SK-N-SH treated with all-trans-retinoic acid at 6 μM for 48 hours (cell line): Measurements from ENCODE around the gene NTM.
A peak's percentile ranks its signal among the peaks of the same experiment; 100 is the strongest.

ENCODE experiments used
- ATAC-seq: fragments of 200-7000 bp; cut with Tn5 transposase; 3 replicates; pipeline ENCODE4 v1.9.1; 2020; ENCODE audit warnings: mild to moderate bottlenecking, moderate library complexity
- ARNTL ChIP-seq: fragments of 450-650 bp; formaldehyde crosslinking; IDR thresholded peaks from 2 replicates; pipeline ENCODE4 v1.5.0; 2020; ENCODE audit warnings: low read depth, mild to moderate bottlenecking, moderate library complexity, borderline replicate concordance
- BACH2 ChIP-seq: fragments of 250-450 bp; sonication (Bioruptor Pico); IDR thresholded peaks from 2 replicates; pipeline ENCODE4 v1.9.0; 2021; ENCODE audit warnings: mild to moderate bottlenecking, borderline replicate concordance
- CSDC2 ChIP-seq: fragments of 250-450 bp; sonication (Bioruptor Pico); IDR thresholded peaks from 2 replicates; pipeline ENCODE4 v1.5.0; 2020; ENCODE audit warnings: mild to moderate bottlenecking, moderate library complexity
- ESRRG ChIP-seq: fragments of 250-450 bp; sonication (Bioruptor Pico); IDR thresholded peaks from 2 replicates; pipeline ENCODE4 v1.6.1; 2021; ENCODE audit warnings: mild to moderate bottlenecking
- GLIS3 ChIP-seq: fragments of 250-450 bp; sonication (Bioruptor Pico); IDR thresholded peaks from 2 replicates; pipeline ENCODE4 v1.5.0; 2020; ENCODE audit warnings: mild to moderate bottlenecking, moderate library complexity
- ISL1 ChIP-seq: fragments of 250-450 bp; sonication (Bioruptor Pico); IDR thresholded peaks from 2 replicates; pipeline ENCODE4 v2.1.2; 2022; ENCODE audit warnings: mild to moderate bottlenecking, moderate library complexity
- OSR1 ChIP-seq: fragments of 250-450 bp; sonication (Bioruptor Pico); IDR thresholded peaks from 2 replicates; pipeline ENCODE4 v1.8.0; 2022; ENCODE audit warnings: moderate library complexity, mild to moderate bottlenecking, inconsistent platforms
- PPARA ChIP-seq: fragments of 250-450 bp; sonication (Bioruptor Pico); IDR thresholded peaks from 2 replicates; pipeline ENCODE4 v1.5.0; 2020; ENCODE audit warnings: mild to moderate bottlenecking, borderline replicate concordance
- RARB ChIP-seq: fragments of 250-450 bp; sonication (Bioruptor Pico); IDR thresholded peaks from 2 replicates; pipeline ENCODE4 v1.8.0; 2021; ENCODE audit warnings: mild to moderate bottlenecking, moderate library complexity
- SNAI2 ChIP-seq: fragments of 250-450 bp; sonication (Bioruptor Pico); IDR thresholded peaks from 2 replicates; pipeline ENCODE4 v1.5.0; 2020; ENCODE audit warnings: mild to moderate bottlenecking, moderate library complexity
- TCF4 ChIP-seq: fragments of 250-450 bp; sonication (Bioruptor Pico); IDR thresholded peaks from 2 replicates; pipeline ENCODE4 v1.8.0; 2021; ENCODE audit warnings: mild to moderate bottlenecking, moderate library complexity, borderline replicate concordance
- TOX ChIP-seq: fragments of 250-450 bp; sonication (Bioruptor Pico); IDR thresholded peaks from 2 replicates; pipeline ENCODE4 v1.8.0; 2021; ENCODE audit warnings: mild to moderate bottlenecking, moderate library complexity, borderline replicate concordance
- ZC3H10 ChIP-seq: fragments of 250-450 bp; sonication (Bioruptor Pico); IDR thresholded peaks from 2 replicates; pipeline ENCODE4 v1.5.1; 2021; ENCODE audit warnings: mild to moderate bottlenecking, moderate library complexity
- ZFP3 ChIP-seq: fragments of 250-450 bp; sonication (Bioruptor Pico); IDR thresholded peaks from 2 replicates; pipeline ENCODE4 v1.5.0; 2020; ENCODE audit warnings: mild to moderate bottlenecking, moderate library complexity
- ZFP30 ChIP-seq: fragments of 450-650 bp; formaldehyde crosslinking; IDR thresholded peaks from 2 replicates; pipeline ENCODE4 v1.5.0; 2022; ENCODE audit warnings: mild to moderate bottlenecking, moderate library complexity
- ZNF565 ChIP-seq: fragments of 450-650 bp; formaldehyde crosslinking; conservative IDR thresholded peaks from 2 replicates; pipeline ENCODE4 v1.5.0; 2020; ENCODE audit warnings: low read depth, mild to moderate bottlenecking, moderate library complexity
- ZNF70 ChIP-seq: fragments of 450-650 bp; formaldehyde crosslinking; IDR thresholded peaks from 2 replicates; pipeline ENCODE4 v1.5.0; 2020; ENCODE audit warnings: mild to moderate bottlenecking, moderate library complexity
- ZNF8 ChIP-seq: fragments of 450-650 bp; formaldehyde crosslinking; IDR thresholded peaks from 2 replicates; pipeline ENCODE4 v1.5.0; 2020; ENCODE audit warnings: mild to moderate bottlenecking, moderate library complexity
- TF ChIP-seq, protein P1 (sequence below): fragments of 250-450 bp; sonication (Bioruptor Pico); IDR thresholded peaks from 2 replicates; pipeline ENCODE4 v1.8.0; 2021; ENCODE audit warnings: low read depth, mild to moderate bottlenecking, moderate library complexity, borderline replicate concordance
- TF ChIP-seq, protein P2 (sequence below): fragments of 250-450 bp; sonication (Bioruptor Pico); IDR thresholded peaks from 2 replicates; pipeline ENCODE4 v1.5.1; 2020; ENCODE audit warnings: low read depth, mild to moderate bottlenecking, moderate library complexity
- TF ChIP-seq, protein P3 (sequence below): fragments of 250-450 bp; sonication (Bioruptor Pico); IDR thresholded peaks from 2 replicates; pipeline ENCODE4 v1.8.0; 2020; ENCODE audit warnings: mild to moderate bottlenecking, moderate library complexity, borderline replicate concordance

NTM gene

DNA sequence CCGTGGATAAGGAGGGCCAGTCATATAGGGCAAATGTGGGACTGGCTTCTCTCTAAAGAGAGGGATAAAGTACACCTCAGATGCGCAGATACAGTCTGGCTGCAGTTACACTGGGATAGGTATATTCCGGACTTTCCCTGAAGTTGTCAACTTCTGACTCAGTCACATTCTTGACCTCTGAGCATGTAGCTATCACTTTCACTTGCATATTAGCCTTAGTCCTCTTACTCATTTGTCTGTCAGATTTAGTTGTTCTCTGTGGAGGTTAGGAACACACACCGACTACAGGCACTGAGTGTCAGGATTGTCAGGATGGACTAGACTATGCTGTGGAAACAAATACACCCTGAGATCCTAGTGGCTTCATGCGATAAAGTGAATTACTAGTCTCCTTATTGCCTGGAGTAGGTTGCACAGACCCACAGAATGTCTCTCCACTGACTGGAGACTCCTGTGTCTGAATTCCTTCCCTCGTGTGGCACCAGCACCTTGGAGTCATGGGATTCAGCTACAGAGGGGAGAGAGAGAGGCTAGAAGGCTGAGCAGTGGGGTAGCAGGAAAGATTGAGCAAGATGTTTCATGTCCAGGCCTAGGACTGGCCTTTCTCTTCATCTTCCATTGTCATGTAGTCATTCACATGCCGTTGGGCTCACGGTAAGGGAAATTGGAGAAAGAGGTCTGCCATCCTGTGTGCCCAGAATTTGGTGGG is 654.3 kb downstream of the NTM start (continued):
- TF ChIP-seq, protein P1, sequence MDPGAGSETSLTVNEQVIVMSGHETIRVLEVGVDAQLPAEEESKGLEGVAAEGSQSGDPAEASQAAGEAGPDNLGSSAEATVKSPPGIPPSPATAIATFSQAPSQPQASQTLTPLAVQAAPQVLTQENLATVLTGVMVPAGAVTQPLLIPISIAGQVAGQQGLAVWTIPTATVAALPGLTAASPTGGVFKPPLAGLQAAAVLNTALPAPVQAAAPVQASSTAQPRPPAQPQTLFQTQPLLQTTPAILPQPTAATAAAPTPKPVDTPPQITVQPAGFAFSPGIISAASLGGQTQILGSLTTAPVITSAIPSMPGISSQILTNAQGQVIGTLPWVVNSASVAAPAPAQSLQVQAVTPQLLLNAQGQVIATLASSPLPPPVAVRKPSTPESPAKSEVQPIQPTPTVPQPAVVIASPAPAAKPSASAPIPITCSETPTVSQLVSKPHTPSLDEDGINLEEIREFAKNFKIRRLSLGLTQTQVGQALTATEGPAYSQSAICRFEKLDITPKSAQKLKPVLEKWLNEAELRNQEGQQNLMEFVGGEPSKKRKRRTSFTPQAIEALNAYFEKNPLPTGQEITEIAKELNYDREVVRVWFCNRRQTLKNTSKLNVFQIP (CRISPR knock-in tag) = no peak
- TF ChIP-seq ZNF8 = no peak
- TF ChIP-seq, all 23 proteins: peak for 0

DNA sequence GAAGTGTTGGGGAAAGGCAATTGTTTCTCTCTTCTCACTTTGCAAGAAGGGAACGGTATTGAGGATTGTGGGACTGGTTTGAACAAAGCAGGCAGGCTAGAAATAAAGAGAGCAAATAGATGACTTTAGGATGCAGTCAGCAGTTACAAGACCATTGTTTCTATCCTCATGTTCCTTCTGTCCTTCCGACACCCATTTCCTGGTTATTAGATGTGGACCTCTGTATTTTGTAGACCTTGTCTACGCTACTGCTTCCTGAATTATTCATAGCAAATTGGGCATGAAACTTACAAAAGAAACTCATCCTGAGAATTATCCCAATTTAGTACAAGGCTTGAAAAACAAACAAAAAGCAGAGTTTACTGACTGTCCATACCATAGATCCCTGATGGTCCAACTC is 656.3 kb downstream of the NTM start:
- TF ChIP-seq SNAI2 (CRISPR knock-in tag) (no peak), OSR1 (CRISPR knock-in tag) (no peak), BACH2 (CRISPR knock-in tag) (no peak), ESRRG (CRISPR knock-in tag) (no peak), ZNF70 (CRISPR knock-in tag) (no peak), ZNF8 (no peak), ZNF565 (CRISPR knock-in tag) (no peak), PPARA (no peak), RARB (CRISPR knock-in tag) (no peak), ZFP3 (no peak), ARNTL (CRISPR knock-in tag) (no peak), GLIS3 (no peak), ISL1 (CRISPR knock-in tag) (no peak), TOX (CRISPR knock-in tag) (no peak), ZFP30 (CRISPR knock-in tag) (no peak), TCF4 (CRISPR knock-in tag) (no peak), ZC3H10 (CRISPR knock-in tag) (no peak), CSDC2 (CRISPR knock-in tag) (no peak)
- TF ChIP-seq, protein P2, sequence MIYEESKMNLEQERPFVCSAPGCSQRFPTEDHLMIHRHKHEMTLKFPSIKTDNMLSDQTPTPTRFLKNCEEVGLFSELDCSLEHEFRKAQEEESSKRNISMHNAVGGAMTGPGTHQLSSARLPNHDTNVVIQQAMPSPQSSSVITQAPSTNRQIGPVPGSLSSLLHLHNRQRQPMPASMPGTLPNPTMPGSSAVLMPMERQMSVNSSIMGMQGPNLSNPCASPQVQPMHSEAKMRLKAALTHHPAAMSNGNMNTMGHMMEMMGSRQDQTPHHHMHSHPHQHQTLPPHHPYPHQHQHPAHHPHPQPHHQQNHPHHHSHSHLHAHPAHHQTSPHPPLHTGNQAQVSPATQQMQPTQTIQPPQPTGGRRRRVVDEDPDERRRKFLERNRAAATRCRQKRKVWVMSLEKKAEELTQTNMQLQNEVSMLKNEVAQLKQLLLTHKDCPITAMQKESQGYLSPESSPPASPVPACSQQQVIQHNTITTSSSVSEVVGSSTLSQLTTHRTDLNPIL (CRISPR knock-in tag) = no peak
- no peak for ATAC-seq

DNA sequence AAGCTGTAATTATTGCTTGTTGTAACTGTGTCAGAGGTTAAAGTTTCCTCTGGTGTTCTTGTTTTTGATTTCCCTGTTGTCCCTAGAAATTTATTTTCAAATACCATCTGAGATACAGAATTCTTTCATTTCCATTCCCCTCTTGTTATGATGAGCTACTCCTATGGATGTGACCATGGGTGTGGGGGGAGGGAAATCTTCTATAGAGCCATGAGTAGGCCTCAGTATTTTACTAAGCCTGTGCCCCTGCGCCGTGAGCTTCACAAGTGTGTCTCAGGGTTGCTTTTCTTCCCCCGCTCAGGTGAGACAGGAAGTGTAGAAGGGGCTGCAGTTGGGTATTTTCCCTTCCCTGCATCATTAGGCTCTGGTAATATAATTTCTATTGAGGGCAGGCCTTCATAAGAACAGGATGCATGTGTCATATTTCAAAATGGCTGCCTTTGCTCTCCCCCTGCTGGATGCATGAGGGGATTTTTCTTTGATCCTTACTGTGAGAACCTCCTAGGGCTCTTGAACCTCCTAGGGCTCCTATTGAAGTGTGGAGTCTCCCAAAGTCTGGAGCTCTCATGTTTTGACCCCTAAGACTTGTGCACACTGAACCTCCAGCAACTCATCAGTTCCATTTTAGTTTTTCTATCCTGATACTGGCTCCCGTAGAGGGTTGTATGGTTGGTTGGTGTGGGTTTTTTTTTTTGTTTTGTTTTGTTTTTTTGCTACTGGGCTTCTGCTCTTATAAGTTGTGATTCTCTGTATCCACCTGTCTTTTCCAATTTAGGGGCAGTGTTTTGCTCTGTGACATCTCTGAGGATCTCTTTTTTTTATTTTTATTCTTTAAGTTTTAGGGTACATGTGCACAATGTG is 658.2 kb downstream of the NTM start:
- TF ChIP-seq ZNF70 (CRISPR knock-in tag) (peak; percentile 87), BACH2 (CRISPR knock-in tag) (no peak), ARNTL (CRISPR knock-in tag) (no peak)
- TF ChIP-seq, all 23 proteins: peak for 1
- peak; percentile 65 for ATAC-seq

DNA sequence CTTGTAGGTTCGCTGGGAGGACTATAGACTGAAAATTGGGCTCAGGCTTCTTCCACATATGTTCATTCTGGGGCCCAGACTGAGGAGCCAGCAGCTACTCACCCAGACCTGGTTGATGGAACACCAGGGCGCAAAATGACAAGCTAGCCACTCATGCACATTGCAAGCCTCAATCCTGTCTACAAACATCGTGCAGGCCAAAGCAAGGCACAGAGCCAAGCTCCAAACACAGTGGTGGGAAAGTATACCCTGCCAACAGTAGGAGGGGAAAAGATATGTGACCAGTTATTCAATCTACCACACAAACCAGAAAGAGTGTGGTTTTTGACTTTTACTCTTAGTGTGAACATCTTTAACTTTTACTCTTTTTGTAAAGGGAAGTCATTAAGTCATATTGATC is 660.5 kb downstream of the NTM start:
- ATAC-seq = no peak
- TF ChIP-seq TOX (CRISPR knock-in tag) = no peak
- no peak for TF ChIP-seq PPARA
- TF ChIP-seq ZNF8 = no peak
- TF ChIP-seq ZFP3 = no peak
- no peak for TF ChIP-seq ZC3H10 (CRISPR knock-in tag)
- TF ChIP-seq TCF4 (CRISPR knock-in tag) = no peak
- no peak for TF ChIP-seq ESRRG (CRISPR knock-in tag)
- TF ChIP-seq, protein P3, sequence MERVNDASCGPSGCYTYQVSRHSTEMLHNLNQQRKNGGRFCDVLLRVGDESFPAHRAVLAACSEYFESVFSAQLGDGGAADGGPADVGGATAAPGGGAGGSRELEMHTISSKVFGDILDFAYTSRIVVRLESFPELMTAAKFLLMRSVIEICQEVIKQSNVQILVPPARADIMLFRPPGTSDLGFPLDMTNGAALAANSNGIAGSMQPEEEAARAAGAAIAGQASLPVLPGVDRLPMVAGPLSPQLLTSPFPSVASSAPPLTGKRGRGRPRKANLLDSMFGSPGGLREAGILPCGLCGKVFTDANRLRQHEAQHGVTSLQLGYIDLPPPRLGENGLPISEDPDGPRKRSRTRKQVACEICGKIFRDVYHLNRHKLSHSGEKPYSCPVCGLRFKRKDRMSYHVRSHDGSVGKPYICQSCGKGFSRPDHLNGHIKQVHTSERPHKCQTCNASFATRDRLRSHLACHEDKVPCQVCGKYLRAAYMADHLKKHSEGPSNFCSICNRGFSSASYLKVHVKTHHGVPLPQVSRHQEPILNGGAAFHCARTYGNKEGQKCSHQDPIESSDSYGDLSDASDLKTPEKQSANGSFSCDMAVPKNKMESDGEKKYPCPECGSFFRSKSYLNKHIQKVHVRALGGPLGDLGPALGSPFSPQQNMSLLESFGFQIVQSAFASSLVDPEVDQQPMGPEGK (CRISPR knock-in tag) = no peak
- TF ChIP-seq GLIS3 = no peak
- no peak for TF ChIP-seq ARNTL (CRISPR knock-in tag)
- TF ChIP-seq ZNF565 (CRISPR knock-in tag) = no peak

DNA sequence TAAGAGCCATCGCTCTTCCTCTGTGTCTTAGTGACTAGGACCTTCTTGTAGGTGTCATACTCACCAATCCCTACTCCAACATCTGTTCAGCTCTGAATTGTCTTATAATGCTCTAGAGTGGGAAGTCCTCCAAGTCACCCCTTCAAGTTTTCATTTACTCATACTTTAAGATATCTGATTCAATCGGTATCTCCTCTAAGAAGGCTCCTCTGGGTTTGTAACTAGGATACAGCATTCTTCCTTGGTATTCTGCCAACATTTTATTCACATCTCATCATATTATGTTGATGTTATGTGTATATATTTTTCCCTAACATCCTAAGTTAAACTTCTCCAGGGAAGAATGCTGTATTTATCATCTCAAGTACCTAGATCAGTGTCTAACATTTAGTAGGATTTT is 662.1 kb downstream of the NTM start:
- ATAC-seq = peak; percentile 85
- TF ChIP-seq OSR1 (CRISPR knock-in tag) (no peak), SNAI2 (CRISPR knock-in tag) (no peak), ZNF8 (no peak)
- TF ChIP-seq, protein P2 (CRISPR knock-in tag) = no peak
